ENCODE results near the gene PLLP.

PLLP gene

GRCh38 chr16:57256601-57257395 lies 27.7 kb downstream of the PLLP start:
- DNase-seq (ENCODE audit: low read depth, low spot score): no peak

DNA sequence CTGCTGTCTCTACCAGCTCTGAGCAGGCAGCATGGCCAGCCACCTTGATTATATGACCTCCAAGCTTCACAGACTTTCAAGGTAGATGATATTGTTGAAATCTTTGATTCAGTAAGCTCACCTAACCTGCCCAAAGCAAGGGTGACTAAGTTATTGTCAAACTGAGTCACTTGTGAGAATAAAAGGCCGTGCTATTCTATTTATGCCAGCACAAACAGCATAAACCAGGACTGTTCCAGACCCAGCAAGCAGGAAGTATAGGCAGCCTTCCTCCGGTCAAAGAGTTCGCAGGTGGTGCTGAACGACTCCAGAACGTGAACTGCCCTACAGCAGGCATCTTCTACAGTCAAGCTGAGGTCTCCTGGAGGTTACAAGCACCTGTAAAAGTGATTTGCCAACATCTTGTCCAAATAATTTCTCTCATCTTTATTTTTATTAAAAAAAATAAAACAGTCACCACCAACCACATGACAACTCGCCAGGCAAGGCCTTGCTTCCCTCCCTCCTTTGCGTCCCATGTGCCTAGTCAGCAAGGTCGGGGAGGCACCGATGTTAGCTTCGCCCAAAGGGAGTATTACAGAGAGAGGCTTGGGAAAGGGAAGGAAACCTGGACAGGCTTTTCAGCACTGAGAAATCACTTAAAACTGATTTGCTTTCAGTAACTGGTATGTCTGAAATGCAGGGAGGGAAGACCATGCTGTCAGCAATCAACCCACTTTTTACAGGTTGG lies 28.6 kb downstream of the PLLP start:
- DNase-seq (ENCODE audit: low read depth, low spot score): no peak

GRCh38 chr16:57253466-57253865 lies 31.0 kb downstream of the PLLP start:
- DNase-seq (ENCODE audit: low read depth, low spot score): no peak

- no peak for DNase-seq (ENCODE audit: low read depth, low spot score)
These were observed 32.2 kb downstream of the PLLP start for GRCh38 chr16:57252148-57252721.

DNA sequence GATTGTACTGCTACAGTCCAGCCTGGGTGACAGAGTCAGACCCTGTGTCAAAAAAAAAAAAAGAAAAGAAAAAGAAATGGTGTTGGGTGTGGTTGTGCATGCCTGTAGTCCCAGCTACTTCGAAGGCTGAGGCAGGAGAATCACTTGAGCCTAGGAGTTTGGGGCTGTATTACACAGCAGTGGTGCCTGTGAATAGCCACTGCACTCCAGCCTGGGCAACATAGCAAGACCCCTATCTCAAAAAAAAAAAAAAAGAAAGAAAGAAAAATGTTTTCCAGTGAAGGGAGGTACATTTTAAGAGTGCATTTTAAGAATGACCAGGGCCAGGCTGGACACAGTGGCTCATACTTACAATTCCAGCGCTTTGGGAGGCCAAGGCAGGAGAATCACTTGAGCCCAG lies 33.1 kb downstream of the PLLP start:
- no peak for DNase-seq (ENCODE audit: low read depth, low spot score)

DNA sequence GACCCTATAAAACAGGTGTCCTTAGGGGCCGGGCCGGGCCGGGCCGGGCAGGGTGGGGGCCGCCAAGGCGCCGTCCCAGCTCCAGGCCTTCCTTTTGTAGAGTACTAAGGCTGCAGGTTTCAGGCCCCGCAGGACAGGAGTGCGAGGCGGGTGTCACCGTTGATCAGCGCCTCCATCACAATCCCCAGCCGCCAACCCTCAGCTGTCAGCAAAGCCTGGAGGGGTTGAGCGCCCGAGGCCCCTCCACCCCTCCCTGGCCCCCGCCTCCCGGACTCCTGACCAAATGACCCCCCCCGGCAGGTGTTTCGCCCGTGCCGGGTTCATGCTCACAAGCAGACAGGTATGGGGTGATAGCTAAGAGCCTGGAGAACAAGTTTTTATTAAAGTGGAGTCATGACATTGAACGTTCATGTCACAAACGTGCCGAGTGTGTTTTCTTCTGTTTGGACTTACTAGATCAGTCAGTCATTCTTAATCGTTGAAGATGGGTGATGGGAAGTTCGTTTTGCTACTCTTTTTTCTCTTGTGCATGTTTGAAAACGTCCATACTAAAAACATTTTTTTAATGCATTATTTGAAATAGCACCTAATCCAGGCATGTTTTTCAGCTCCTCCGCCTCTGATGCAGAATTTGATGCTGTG lies 38.9 kb downstream of the PLLP start:
- no peak for DNase-seq (ENCODE audit: low read depth, low spot score)

GRCh38 chr16:57244767-57245471 lies 39.6 kb downstream of the PLLP start, which contains the start of gene ARL2BP:
ARL2BP (plus strand) TSS chr16:57245259; CDS start chr16:57245368, 109 bp downstream.
- DNase-seq (ENCODE audit: low read depth, low spot score): peak; percentile 91

DNA sequence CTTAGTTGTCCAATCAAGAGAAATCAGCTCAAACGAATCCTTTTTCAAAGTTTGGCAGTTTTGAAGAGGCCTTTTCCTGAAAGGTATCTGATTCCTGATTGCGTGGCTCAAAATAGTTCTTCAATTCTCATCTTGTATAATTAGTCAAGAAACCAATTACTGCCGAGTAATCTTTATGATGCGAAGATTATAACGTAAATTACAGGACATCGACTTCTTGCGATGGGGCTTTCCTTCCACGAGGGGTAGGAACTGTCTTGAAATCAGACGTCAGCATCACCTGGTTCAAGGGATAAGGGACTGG lies 40.1 kb downstream of the PLLP start:
- DNase-seq (ENCODE audit: low read depth, low spot score): no peak

DNA sequence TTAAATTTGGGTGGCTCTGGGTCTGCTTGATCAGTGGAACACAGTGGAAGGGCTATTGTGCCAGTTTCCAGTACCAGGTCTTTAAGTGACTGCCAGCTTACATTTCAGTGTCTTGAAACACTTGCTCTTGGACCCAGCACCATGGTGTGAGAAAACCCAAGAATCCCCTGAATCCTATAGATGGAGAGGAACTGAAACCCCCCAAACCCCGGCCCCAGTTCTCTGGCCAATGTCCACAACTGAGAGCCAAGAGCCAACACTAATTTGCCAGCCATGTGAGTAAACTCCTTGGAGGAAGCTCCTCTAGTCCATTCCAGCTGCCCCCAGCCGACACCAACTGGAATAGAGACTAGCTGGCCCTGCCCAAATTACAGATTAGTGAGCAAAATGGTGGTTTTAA lies 41.8 kb downstream of the PLLP start:
- no peak for DNase-seq (ENCODE audit: low read depth, low spot score)

GRCh38 chr16:57240851-57241250 lies 43.6 kb downstream of the PLLP start:
- DNase-seq (ENCODE audit: low read depth, low spot score): no peak

GRCh38 chr16:57239107-57239506 lies 45.4 kb downstream of the PLLP start:
- no peak for DNase-seq (ENCODE audit: low read depth, low spot score)

DNA sequence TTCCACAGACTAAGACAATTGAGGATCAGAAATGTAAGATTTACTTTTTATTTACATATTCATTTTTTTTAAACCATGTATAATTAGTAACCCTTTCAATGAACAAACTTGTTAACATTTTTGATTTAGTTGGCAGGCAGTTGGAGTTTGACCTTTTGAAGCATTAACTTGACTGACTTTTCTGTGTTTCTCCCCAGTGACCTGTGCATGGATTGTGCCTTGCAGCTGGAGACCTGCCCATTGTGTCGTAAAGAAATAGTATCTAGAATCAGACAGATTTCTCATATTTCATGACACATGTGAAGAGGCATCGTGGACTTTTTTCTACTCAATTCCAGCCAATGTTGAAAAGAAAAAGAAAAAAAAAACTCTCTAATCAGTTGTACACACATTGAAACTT lies 45.8 kb downstream of the PLLP start:
- DNase-seq (ENCODE audit: low read depth, low spot score): no peak

- no peak for DNase-seq (ENCODE audit: low read depth, low spot score)
These were observed 48.5 kb downstream of the PLLP start for GRCh38 chr16:57236022-57236350.

- DNase-seq (ENCODE audit: low read depth, low spot score): peak; percentile 71
These were observed 49.1 kb downstream of the PLLP start for GRCh38 chr16:57235128-57236021.

DNA sequence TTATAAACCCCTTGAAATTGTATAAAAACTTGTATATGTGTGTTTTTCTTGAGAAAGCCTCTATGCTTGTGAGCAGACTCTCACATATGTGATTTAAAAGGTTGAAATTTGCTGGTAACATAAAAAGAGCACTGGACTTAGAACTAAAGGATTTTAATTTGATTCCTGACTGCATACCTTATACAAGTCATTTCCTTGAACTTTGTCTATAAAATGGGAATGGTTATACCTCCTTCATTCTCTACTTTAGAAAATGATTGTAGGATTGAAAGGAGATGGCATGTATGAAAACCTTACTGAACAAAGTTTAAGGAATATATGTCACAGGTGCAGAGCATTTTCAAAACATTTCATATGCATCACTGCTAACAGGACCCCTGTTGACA lies 49.8 kb downstream of the PLLP start:
- no peak for DNase-seq (ENCODE audit: low read depth, low spot score)

DNA sequence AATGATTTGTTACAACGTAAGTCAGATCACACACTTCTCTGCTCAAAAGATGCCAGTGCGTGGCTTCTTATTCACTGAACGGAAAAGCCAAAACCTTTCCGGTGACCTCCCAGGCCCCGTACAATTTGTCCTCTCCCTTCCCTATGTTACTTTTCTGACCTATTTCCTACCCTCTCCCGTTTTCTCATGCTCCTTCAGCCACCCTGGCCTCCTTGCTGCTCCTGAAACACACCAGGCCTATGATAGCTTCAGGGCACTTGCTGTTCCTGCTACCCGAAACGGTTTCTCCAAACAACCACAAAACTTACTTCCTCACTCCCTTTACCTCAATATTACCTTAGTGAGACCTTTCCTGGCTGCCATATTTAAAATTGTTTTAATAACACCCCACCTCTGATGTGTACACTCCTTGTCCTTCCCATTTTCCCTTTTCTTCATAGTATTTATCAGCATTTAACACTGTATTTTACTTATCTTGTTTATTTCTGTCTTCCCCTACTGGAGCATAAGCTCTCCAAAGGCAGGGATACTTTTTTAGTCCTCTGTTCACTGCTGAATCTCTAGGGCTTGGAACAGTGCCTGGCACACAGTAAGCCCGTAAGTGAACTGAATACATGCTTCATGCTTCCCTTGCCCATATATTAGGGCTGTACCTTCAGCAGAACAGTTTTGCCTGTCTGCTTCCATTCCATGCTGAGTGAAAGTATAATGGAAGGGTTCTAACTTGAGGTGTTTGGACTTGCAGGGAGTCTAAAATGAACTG lies 50.3 kb downstream of the PLLP start:
- no peak for DNase-seq (ENCODE audit: low read depth, low spot score)

GRCh38 chr16:57231821-57232350 lies 52.6 kb downstream of the PLLP start:
- no peak for DNase-seq (ENCODE audit: low read depth, low spot score)

- DNase-seq (ENCODE audit: low read depth, low spot score): no peak
These were observed 55.4 kb downstream of the PLLP start for GRCh38 chr16:57229079-57229478.

GRCh38 chr16:57226701-57227621 lies 57.5 kb downstream of the PLLP start:
- DNase-seq (ENCODE audit: low read depth, low spot score): no peak
